PC-9 (cell line): Measurements from ENCODE around the gene CHST11. TPM values are rescaled to one million over a fixed set of nuclear protein-coding genes. Genes with fewer than 3 reads are reported as not detected.

Experiments
- BruUV-seq: library from RNA; stranded (reverse); fragments of 400-500 nt; replicated peaks from 2 replicates; lab custom pipeline; 2021; lab: Mats Ljungman, UMichigan
- CTCF ChIA-PET: fragments of 300-600 bp; sonication (Branson Sonifier 250); formaldehyde crosslinking; loops from one replicate; lab custom pipeline; 2022; ENCODE audit warnings: antibody characterized with exemption; lab: Charles Lee
- POLR2A ChIA-PET: fragments of 300-600 bp; sonication (Branson Sonifier 250); formaldehyde crosslinking; loops from one replicate; lab custom pipeline; 2022; ENCODE audit warnings: antibody characterized with exemption; ENCODE audit not compliant: unreplicated experiment; lab: Charles Lee
- DNase-seq, 2 experiments: peaks; one replicate each; pipeline versions ENCODE4 v3.0.0 to v3.0.0-alpha.2; 2015 to 2022; ENCODE audit warnings: mixed read lengths in 1 of 2
- H2AFZ ChIP-seq: fragments of 200-600 bp; sonication (generic); 2 replicates; pipeline ENCODE4 v1.8.1; 2017; ENCODE audit warnings: antibody characterized with exemption
- H3F3A ChIP-seq: fragments of 200-600 bp; sonication (generic); 2 replicates; pipeline ENCODE4 v1.8.1; 2017; ENCODE audit warnings: antibody characterized with exemption, mild to moderate bottlenecking, low read depth; ENCODE audit not compliant: insufficient read depth
- H3K27ac ChIP-seq: fragments of 200-600 bp; sonication (generic); 2 replicates; pipeline ENCODE4 v1.6.1; 2016; ENCODE audit warnings: mixed run types
- H3K27me3 ChIP-seq: fragments of 200-600 bp; sonication (generic); 2 replicates; pipeline ENCODE4 v1.6.1; 2016; ENCODE audit warnings: low read depth, mixed run types; ENCODE audit not compliant: insufficient read depth
- H3K36me3 ChIP-seq: fragments of 200-600 bp; sonication (generic); 2 replicates; pipeline ENCODE4 v1.6.1; 2016; ENCODE audit warnings: low read depth, mixed run types
- H3K4me1 ChIP-seq: fragments of 200-600 bp; sonication (generic); replicated peaks from 2 replicates; pipeline ENCODE4 v1.6.1; 2016; ENCODE audit warnings: mixed run types; ENCODE audit not compliant: insufficient read depth
- H3K4me2 ChIP-seq: fragments of 200-600 bp; sonication (generic); 2 replicates; pipeline ENCODE4 v1.6.1; 2017; ENCODE audit warnings: mixed run types
- H3K4me3 ChIP-seq: fragments of 200-600 bp; sonication (generic); 2 replicates; pipeline ENCODE4 v1.6.1; 2016; ENCODE audit warnings: mixed run types
- H3K79me2 ChIP-seq: fragments of 200-600 bp; sonication (generic); 2 replicates; pipeline ENCODE4 v1.6.1; 2017; ENCODE audit warnings: low read depth, mixed run types
- H3K9me2 ChIP-seq: fragments of 200-600 bp; sonication (generic); 2 replicates; pipeline ENCODE4 v1.8.1; 2017; ENCODE audit warnings: mild to moderate bottlenecking; ENCODE audit not compliant: insufficient read depth
- H3K9me3 ChIP-seq: fragments of 200-600 bp; sonication (generic); 2 replicates; pipeline ENCODE4 v1.8.1; 2016; ENCODE audit warnings: low read depth; ENCODE audit not compliant: insufficient read depth
- H4K20me1 ChIP-seq: fragments of 200-600 bp; sonication (generic); 2 replicates; pipeline ENCODE4 v1.8.1; 2017; ENCODE audit not compliant: insufficient read depth
- EZH2 ChIP-seq: fragments of 200-600 bp; sonication (generic); IDR thresholded peaks from 2 replicates; pipeline ENCODE4 v1.8.0; 2017; ENCODE audit warnings: antibody characterized with exemption, low read depth
- intact Hi-C: fragments of 100-400 bp; cut with micrococcal nuclease; formaldehyde crosslinking; loops from one replicate; pipeline ENCODE4 v1.10.0; 2022; ENCODE audit not compliant: unreplicated experiment
- total RNA-seq: library from RNA; stranded (reverse); gene quantifications from 2 replicates; pipeline ENCODE4 v1.2.3, GENCODE V29; 2021
- TF ChIP-seq, protein P1 (sequence below): fragments of 200-600 bp; sonication (generic); conservative IDR thresholded peaks from 2 replicates; pipeline ENCODE4 v1.6.1; 2017; ENCODE audit warnings: mixed run types, antibody characterized with exemption, mild to moderate bottlenecking, moderate library complexity

The CHST11 gene
- total RNA-seq, 1 experiment from 2014 or later, result 39.9 TPM

DNA sequence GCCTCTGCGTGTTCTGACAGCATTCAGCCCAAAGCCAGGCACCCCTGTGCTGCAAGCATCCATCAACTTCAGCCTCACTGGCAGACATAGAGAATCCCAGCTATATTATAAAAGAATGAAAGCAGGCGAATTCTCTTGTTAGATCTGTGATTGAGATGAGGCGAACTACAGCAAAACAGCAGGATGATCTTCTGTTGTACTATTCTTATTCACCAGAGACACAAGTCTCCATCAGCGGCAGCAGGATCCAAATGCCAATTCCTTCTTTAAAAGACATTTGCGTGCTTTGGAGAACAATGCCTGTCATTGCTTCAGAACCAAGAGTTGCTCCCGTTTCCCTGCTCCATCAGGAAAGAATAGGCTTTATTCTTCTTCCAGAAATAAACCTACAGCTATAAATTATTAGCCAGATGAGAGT is 312.4 kb downstream of the CHST11 start:
- BruUV-seq, result no TSS peak
- Histone ChIP-seq H3F3A (peaks cover 24% of the 10 kb centered on the region; the same call in 1 of the 2 replicates), H3K9me2 (no peaks in the 10 kb centered on the region), H3K27me3 (no peaks in the 10 kb centered on the region), H3K79me2 (no peaks in the 10 kb centered on the region), H3K4me3 (no peak overlapping the region), H3K27ac (no peak overlapping the region), H3K36me3 (no peaks in the 10 kb centered on the region), H3K4me1 (no peaks in the 10 kb centered on the region), H2AFZ (no peak overlapping the region), H3K4me2 (no peak overlapping the region), H3K9me3 (no peaks in the 10 kb centered on the region; the same call in 1 of the 2 replicates), H4K20me1 (no peaks in the 10 kb centered on the region)
- CTCF ChIA-PET, result no interaction called here
- TF ChIP-seq, protein P1, sequence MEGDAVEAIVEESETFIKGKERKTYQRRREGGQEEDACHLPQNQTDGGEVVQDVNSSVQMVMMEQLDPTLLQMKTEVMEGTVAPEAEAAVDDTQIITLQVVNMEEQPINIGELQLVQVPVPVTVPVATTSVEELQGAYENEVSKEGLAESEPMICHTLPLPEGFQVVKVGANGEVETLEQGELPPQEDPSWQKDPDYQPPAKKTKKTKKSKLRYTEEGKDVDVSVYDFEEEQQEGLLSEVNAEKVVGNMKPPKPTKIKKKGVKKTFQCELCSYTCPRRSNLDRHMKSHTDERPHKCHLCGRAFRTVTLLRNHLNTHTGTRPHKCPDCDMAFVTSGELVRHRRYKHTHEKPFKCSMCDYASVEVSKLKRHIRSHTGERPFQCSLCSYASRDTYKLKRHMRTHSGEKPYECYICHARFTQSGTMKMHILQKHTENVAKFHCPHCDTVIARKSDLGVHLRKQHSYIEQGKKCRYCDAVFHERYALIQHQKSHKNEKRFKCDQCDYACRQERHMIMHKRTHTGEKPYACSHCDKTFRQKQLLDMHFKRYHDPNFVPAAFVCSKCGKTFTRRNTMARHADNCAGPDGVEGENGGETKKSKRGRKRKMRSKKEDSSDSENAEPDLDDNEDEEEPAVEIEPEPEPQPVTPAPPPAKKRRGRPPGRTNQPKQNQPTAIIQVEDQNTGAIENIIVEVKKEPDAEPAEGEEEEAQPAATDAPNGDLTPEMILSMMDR, result no peak
- POLR2A ChIA-PET, result no interaction called here
- intact Hi-C loops, result no loop called here
- no peak for DNase-seq

DNA sequence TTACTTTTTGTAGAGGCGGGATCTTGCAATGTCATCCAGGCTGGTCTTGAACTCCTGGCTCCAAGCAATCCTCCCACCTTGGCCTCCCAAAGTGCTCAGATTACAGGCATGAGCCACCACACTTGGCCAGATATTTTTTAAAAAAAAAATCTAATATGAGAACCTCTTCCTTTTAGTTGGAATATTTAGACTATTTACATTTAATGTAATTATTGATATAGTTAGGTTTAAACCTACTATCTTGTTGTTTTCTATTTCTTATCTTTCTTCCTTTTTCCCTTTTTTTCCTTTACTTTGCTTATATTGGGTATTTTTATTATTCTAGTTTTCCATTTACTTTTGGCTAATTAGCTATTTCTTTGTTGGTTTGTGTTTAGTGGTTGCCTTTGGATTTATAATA is 315.6 kb downstream of the CHST11 start:
- H3K9me3 ChIP-seq, result no peaks in the 10 kb centered on the region; the same call in 1 of the 2 replicates
- H3K4me3 ChIP-seq, result no peak overlapping the region
- ChIA-PET POLR2A (no interaction called here), CTCF (no interaction called here)
- no peaks in the 10 kb centered on the region for H3K4me1 ChIP-seq
- no peak for DNase-seq
- H3K79me2 ChIP-seq, result no peaks in the 10 kb centered on the region
- TF ChIP-seq EZH2, result no peak
- TF ChIP-seq, protein P1, result no peak
- intact Hi-C loops, result no loop called here
- no peaks in the 10 kb centered on the region for H3K36me3 ChIP-seq
- no peaks in the 10 kb centered on the region for H4K20me1 ChIP-seq
- peaks cover 9% of the 10 kb centered on the region; the same call in 1 of the 2 replicates for H3F3A ChIP-seq
- H3K4me2 ChIP-seq, result no peak overlapping the region
- no TSS peak for BruUV-seq
- H3K27ac ChIP-seq, result no peak overlapping the region
- no peak overlapping the region for H2AFZ ChIP-seq
- no peaks in the 10 kb centered on the region for H3K27me3 ChIP-seq
- no peaks in the 10 kb centered on the region for H3K9me2 ChIP-seq

DNA sequence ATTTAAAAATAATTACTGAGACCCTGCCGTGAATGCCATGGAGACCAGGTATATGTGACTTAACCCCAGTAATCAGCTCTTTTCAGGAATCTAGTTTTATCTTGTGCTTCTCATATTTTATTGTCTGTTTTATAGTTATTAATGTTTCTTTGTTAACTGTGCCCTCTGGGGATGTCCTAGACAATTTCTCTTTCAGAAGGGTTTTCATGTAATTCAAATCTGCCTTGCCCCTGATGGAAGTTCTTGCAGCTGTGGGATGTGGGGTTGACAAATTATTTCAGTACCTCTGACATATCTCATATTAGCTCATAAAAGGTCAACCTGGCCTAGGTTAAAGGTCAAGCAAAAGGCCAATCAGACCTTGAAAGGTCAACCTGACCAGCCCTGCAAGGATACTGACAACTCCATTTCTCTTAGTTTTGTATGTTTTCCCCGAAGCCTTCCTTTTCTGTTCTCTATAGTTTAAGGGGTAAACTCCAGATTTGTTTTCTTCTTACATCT is 319.0 kb downstream of the CHST11 start:
- no peak for TF ChIP-seq EZH2
- TF ChIP-seq, protein P1, result no peak
- no peaks in the 10 kb centered on the region; the same call in 1 of the 2 replicates for H3K9me3 ChIP-seq

More for the DNA sequence above, 319.0 kb downstream of the CHST11 start:
- Histone ChIP-seq H2AFZ (no peak overlapping the region), H3K27ac (no peak overlapping the region), H3F3A (no peaks in the 10 kb centered on the region), H4K20me1 (no peaks in the 10 kb centered on the region), H3K27me3 (no peaks in the 10 kb centered on the region), H3K79me2 (no peaks in the 10 kb centered on the region), H3K4me2 (no peak overlapping the region), H3K9me2 (no peaks in the 10 kb centered on the region), H3K36me3 (no peaks in the 10 kb centered on the region), H3K4me1 (no peaks in the 10 kb centered on the region), H3K4me3 (no peak overlapping the region)
- intact Hi-C loops, result no loop called here
- no peak for DNase-seq
- ChIA-PET CTCF (no interaction called here), POLR2A (no interaction called here)
- no TSS peak for BruUV-seq
